ENCODE data around the gene CYBA. TPM values are rescaled to one million over a fixed set of nuclear protein-coding genes. Genes with fewer than 3 reads are reported as not detected.

The CYBA gene
- total and polyA plus RNA-seq, 7 experiments from 2014 or later = 240 to 537 (median 454) TPM

DNA sequence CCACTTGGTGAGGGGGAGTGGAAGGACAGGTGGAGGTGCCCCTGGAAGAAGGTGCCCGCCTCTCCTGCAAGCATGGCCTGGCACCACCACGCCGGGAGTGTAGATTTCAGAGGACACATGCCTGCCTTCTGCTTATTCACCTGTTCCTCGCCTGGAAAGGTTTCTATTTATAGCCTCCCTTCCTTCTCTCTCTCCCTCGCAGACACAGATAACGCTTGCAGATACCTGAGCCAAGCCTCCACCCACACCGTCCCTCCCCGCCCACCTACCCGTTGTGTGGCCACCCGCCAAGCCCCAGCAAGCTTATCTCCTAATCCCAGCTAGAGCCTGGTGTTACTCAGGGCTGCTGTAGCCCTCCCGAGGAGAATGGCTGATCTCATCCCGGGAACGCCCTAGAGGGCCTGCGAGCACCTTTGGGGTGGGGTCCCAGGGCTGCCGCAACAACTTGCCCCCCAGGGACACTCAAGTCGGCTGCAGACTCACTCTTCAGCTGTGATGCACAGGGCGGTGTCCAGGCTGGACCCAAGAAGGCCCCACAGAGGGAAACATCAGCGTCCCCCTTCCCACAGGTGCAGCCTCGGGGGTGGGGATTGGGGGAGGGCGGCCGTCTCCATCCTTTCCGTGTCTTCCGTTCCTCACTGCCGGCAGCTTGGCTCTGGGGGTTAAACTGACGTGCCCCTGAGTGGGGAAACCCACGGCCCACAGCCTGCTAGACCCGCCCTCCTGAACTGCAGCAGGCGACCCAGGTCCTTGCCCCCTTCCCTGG is 37.3 kb upstream of the CYBA start:
- no peaks in the 10 kb centered on the region for H3K36me3 ChIP-seq (ENCODE audit: control insufficient read depth in 2 of 3, insufficient read depth in 3 of 3, low read length in 3 of 3)
- Mint-ChIP-seq H3K4me1 (peaks cover 16 to 76% (median 62%) of the 10 kb centered on the region in 7 donors), H3K36me3 (peaks cover 0 to 7% (median 0%) of the 10 kb centered on the region in 5 donors), H3K9me3 (peaks cover 0 to 6% (median 0%) of the 10 kb centered on the region in 11 donors), H3K4me3 (peak overlapping the region in 6 of 10 donors; percentile 8 to 39 (median 18)), H3K27ac (peak overlapping the region in 3 of 9 donors; percentile 10 to 90 (median 77)), H3K27me3 (no peaks in the 10 kb centered on the region)
- ATAC-seq (no peak), DNase-seq (no peak)
- H3K27me3 ChIP-seq (ENCODE audit: control insufficient read depth in 2 of 2, insufficient read depth in 2 of 2, low read length in 2 of 2) = no peaks in the 10 kb centered on the region
- intact Hi-C loops (cut with micrococcal nuclease) = loop anchor here (5.0 to 10.0 kb wide), 2 partner anchors 114 to 233 kb away; partner anchors contain the start of genes CDT1 (in 1 of the 2) and ZFPM1 (in 1 of the 2)
- ChIA-PET POLR2A (interaction anchor here (0.5 to 10.2 kb wide), 3 partner anchors 13 to 51 kb away, joined by 3 to 134 read pairs (median 8); partner anchors contain the start of genes CTU2 and RNF166), CTCF (no interaction called here)
- no peaks in the 10 kb centered on the region for H3K9me3 ChIP-seq (ENCODE audit: control insufficient read depth in 2 of 3, low read length in 3 of 3)
- H3K4me1 ChIP-seq (ENCODE audit: control insufficient read depth in 2 of 2, insufficient read depth in 2 of 2, low read length in 2 of 2) = peaks cover 29 to 54% of the 10 kb centered on the region in 2 donors
- no peak overlapping the region for H3K27ac ChIP-seq (ENCODE audit: low read depth, low read length)
- no peak overlapping the region for H3K4me3 ChIP-seq (ENCODE audit: low read length)

DNA sequence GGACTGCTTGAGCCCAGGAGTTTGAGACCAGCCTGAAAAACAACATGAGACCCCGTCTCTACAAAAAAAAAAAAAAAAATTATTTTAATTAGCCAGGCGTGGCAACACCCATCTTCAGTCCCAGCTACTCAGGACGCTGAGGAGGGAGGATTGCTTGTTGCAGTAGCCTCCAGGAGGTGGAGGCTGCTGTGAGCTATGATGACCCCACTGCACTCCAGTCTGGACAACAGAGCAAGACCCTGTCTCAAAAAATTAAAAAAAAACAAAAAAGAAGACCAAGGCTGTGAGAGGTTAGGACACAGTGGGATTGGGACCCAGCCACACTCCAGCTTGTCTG is 36.8 kb upstream of the CYBA start:
- H3K4me3 Mint-ChIP-seq = peak overlapping the region in 3 of 10 donors; percentile 33 to 87 (median 39)
- Histone ChIP-seq H3K9me3 (ENCODE audit: control insufficient read depth in 2 of 3, low read length in 3 of 3) (no peaks in the 10 kb centered on the region), H3K4me3 (ENCODE audit: low read length) (no peak overlapping the region), H3K36me3 (ENCODE audit: control insufficient read depth in 2 of 3, insufficient read depth in 3 of 3, low read length in 3 of 3) (no peaks in the 10 kb centered on the region), H3K4me1 (ENCODE audit: control insufficient read depth in 2 of 2, insufficient read depth in 2 of 2, low read length in 2 of 2) (peaks cover 24 to 49% of the 10 kb centered on the region in 2 donors), H3K27me3 (ENCODE audit: control insufficient read depth in 2 of 2, insufficient read depth in 2 of 2, low read length in 2 of 2) (no peaks in the 10 kb centered on the region), H3K27ac (ENCODE audit: low read depth, low read length) (no peak overlapping the region)
- ChIA-PET CTCF (interaction anchor here (3.7 kb wide), 1 partner anchor 13 kb away, joined by 17 read pairs; no protein-coding TSS in a partner anchor), POLR2A (interaction anchor here (1.0 to 10.2 kb wide), 3 partner anchors 13 to 35 kb away, joined by 4 to 134 read pairs (median 8); partner anchors contain the start of genes CTU2 and RNF166)
- intact Hi-C loops (cut with micrococcal nuclease) = loop anchor here (2.0 to 10.0 kb wide), 3 partner anchors 115 to 235 kb away; partner anchors contain the start of genes ZFPM1 (in 2 of the 2) and CDT1 (in 1 of the 2)
- H3K27me3 Mint-ChIP-seq = no peaks in the 10 kb centered on the region
- no peak for ATAC-seq
- peaks cover 13 to 76% (median 59%) of the 10 kb centered on the region in 7 donors for H3K4me1 Mint-ChIP-seq
- DNase-seq = no peak
- H3K36me3 Mint-ChIP-seq = peaks cover 0 to 7% (median 0%) of the 10 kb centered on the region in 5 donors
- peaks cover 0 to 6% (median 0%) of the 10 kb centered on the region in 11 donors for H3K9me3 Mint-ChIP-seq
- H3K27ac Mint-ChIP-seq = no peak overlapping the region

DNA sequence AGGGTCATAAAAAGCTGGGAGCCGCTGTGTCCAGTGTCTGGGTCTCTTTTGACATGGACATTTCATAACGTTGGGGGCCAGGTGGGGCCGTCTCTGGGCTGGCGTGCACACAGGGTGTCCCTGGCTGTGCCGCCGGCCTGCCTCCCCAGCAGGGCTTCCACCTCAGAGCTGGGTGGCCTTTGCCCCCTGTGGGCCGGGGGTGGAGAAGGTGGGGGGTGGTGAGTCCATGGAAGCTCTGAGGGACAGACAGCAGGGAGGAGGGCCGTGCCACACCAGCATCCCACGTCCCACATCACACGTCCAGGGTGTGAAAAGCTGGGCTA is 36.4 kb upstream of the CYBA start:
- DNase-seq (no peak), ATAC-seq (no peak)
- H3K36me3 ChIP-seq (ENCODE audit: control insufficient read depth in 2 of 3, insufficient read depth in 3 of 3, low read length in 3 of 3) = no peaks in the 10 kb centered on the region
- H3K27me3 ChIP-seq (ENCODE audit: control insufficient read depth in 2 of 2, insufficient read depth in 2 of 2, low read length in 2 of 2) = no peaks in the 10 kb centered on the region
- Mint-ChIP-seq H3K27me3 (no peaks in the 10 kb centered on the region), H3K4me1 (peaks cover 17 to 76% (median 58%) of the 10 kb centered on the region in 7 donors), H3K36me3 (peaks cover 0 to 9% (median 0%) of the 10 kb centered on the region in 5 donors), H3K27ac (no peak overlapping the region), H3K4me3 (peak overlapping the region in 8 of 10 donors; percentile 25 to 87 (median 74)), H3K9me3 (peaks cover 0 to 6% (median 0%) of the 10 kb centered on the region in 11 donors)
- intact Hi-C loops (cut with micrococcal nuclease) = loop anchor here (2.0 to 10.0 kb wide), 3 partner anchors 115 to 234 kb away; partner anchors contain the start of genes ZFPM1 (in 2 of the 2) and CDT1 (in 1 of the 2)
- ChIA-PET CTCF (interaction anchor here (3.7 kb wide), 1 partner anchor 14 kb away, joined by 17 read pairs; no protein-coding TSS in a partner anchor), POLR2A (interaction anchor here (1.0 to 10.2 kb wide), 4 partner anchors 9 to 34 kb away, joined by 4 to 134 read pairs (median 6); partner anchors contain the start of genes CTU2 and RNF166)
- H3K27ac ChIP-seq (ENCODE audit: low read depth, low read length) = no peak overlapping the region
- H3K9me3 ChIP-seq (ENCODE audit: control insufficient read depth in 2 of 3, low read length in 3 of 3) = no peaks in the 10 kb centered on the region
- peaks cover 22 to 48% of the 10 kb centered on the region in 2 donors for H3K4me1 ChIP-seq (ENCODE audit: control insufficient read depth in 2 of 2, insufficient read depth in 2 of 2, low read length in 2 of 2)
- H3K4me3 ChIP-seq (ENCODE audit: low read length) = no peak overlapping the region

DNA sequence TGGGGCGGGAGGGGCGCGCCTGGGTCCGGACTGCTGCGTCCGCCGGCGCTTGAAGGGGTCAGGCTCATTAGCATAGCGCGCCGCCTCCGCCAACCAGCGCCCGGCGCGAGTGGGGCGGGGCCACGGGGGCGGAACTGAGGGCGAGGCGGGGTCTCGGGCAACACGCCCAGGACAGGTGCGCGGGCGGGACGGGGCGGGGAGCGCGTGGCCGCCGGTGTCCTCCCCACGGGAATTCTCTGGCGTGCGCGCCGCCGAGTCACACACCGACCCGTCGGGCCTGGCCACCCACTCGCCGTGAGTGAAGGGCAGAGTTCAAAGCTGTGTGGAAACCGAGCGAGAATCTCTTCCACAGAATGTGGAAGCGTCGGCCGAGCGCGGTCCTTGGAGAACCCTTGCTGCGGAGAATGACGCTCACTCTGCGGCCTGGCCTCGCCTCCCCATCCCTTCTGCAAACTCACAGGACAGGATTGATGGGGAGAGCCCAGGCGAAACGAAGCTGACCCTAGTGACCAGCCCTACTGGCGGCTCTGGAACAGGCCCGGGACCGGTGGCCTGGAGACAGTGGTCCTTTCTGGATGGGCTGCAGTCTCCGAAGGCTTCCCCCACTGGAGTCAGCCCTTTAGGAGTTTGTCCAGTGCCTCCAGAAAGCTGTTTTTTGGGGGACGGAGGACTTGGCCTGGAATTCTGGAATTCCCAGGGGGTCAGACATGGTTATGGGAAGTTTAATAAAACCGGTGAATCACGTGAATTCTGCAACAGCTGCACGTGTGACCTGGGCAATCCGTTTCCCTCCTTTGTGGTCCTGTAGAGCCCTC is 35.8 kb upstream of the CYBA start, which contains the start of gene SNAI3:
Gene SNAI3, minus strand, starts transcription at position 69 of the 815 bp plus-strand sequence. CDS start 101 bp downstream, outside the sequence.
- ChIA-PET CTCF (interaction anchor here (3.7 kb wide), 1 partner anchor 14 kb away, joined by 17 read pairs; no protein-coding TSS in a partner anchor), POLR2A (interaction anchor here (1.0 to 10.2 kb wide), 5 partner anchors 9 to 34 kb away, joined by 4 to 134 read pairs (median 8); partner anchors contain the start of genes CTU2 and RNF166)
- DNase-seq (peak; percentile 69 to 96 (median 80)), ATAC-seq (peak; percentile 91)
- Mint-ChIP-seq H3K4me1 (peaks cover 23 to 76% (median 59%) of the 10 kb centered on the region in 7 donors), H3K4me3 (peak within 1 kb of the TSS; percentile 72 to 87 (median 81)), H3K9me3 (peaks cover 0 to 6% (median 0%) of the 10 kb centered on the region in 11 donors), H3K27ac (peak within 1 kb of the TSS in 8 of 9 donors; percentile 6 to 81 (median 63)), H3K36me3 (peaks cover 0 to 9% (median 0%) of the 10 kb centered on the region in 5 donors), H3K27me3 (no peaks in the 10 kb centered on the region)
- H3K4me3 ChIP-seq (ENCODE audit: low read length) = peak within 1 kb of the TSS; percentile 85
- intact Hi-C loops (cut with micrococcal nuclease) = loop anchor here (1.0 to 10.0 kb wide), 6 partner anchors 15 to 234 kb away; partner anchors contain the start of genes CYBA (in 2 of the 2), MVD (in 2 of the 2), ZFPM1 (in 2 of the 2) and CDT1 (in 1 of the 2)
- H3K36me3 ChIP-seq (ENCODE audit: control insufficient read depth in 2 of 3, insufficient read depth in 3 of 3, low read length in 3 of 3) = no peaks in the 10 kb centered on the region
- peaks cover 21 to 48% of the 10 kb centered on the region in 2 donors for H3K4me1 ChIP-seq (ENCODE audit: control insufficient read depth in 2 of 2, insufficient read depth in 2 of 2, low read length in 2 of 2)
- peak within 1 kb of the TSS; percentile 77 for H3K27ac ChIP-seq (ENCODE audit: low read depth, low read length)
- no peaks in the 10 kb centered on the region for H3K27me3 ChIP-seq (ENCODE audit: control insufficient read depth in 2 of 2, insufficient read depth in 2 of 2, low read length in 2 of 2)
- no peaks in the 10 kb centered on the region for H3K9me3 ChIP-seq (ENCODE audit: control insufficient read depth in 2 of 3, low read length in 3 of 3)

DNA sequence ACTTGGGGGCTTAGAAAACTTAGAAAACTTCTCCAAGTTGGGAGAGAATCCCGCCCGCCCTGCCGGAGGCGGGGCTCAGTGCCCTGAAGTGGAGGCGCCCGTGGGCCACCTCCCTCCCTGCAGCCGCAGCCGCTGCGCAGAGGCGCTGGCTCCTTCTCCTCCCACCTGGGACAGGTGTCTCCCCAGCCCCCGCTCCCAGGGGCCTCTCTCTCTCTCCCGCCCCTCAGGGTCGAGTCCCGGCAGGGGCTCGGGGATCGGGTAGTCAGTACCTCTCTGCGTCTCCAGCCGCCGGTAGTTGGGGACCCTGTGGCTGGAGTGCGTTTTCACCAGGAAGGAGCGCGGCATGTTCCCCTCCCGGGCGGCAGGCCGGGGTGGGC is 35.2 kb upstream of the CYBA start:
- peaks cover 21 to 48% of the 10 kb centered on the region in 2 donors for H3K4me1 ChIP-seq (ENCODE audit: control insufficient read depth in 2 of 2, insufficient read depth in 2 of 2, low read length in 2 of 2)
- ChIA-PET POLR2A (interaction anchor here (1.3 to 10.2 kb wide), 4 partner anchors 10 to 19 kb away, joined by 4 to 134 read pairs (median 10); partner anchors contain the start of genes CTU2 and RNF166), CTCF (interaction anchor here (3.7 kb wide), 1 partner anchor 15 kb away, joined by 17 read pairs; no protein-coding TSS in a partner anchor)
- H3K27ac ChIP-seq (ENCODE audit: low read depth, low read length) = peak overlapping the region; percentile 77
- H3K27me3 Mint-ChIP-seq = no peaks in the 10 kb centered on the region
- DNase-seq = peak in 3 of 9 donors; percentile 47 to 60 (median 53)
- intact Hi-C loops (cut with micrococcal nuclease) = loop anchor here (1.0 to 10.0 kb wide), 6 partner anchors 15 to 233 kb away; partner anchors contain the start of genes CYBA (in 2 of the 2), MVD (in 2 of the 2), ZFPM1 (in 2 of the 2) and CDT1 (in 1 of the 2)
- H3K4me3 ChIP-seq (ENCODE audit: low read length) = peak overlapping the region; percentile 85
- H3K4me3 Mint-ChIP-seq = peak overlapping the region; percentile 72 to 87 (median 81)
- peak overlapping the region in 5 of 9 donors; percentile 45 to 81 (median 67) for H3K27ac Mint-ChIP-seq
- peak; percentile 48 for ATAC-seq
- peaks cover 0 to under 1% (median 0%) of the 10 kb centered on the region in 3 experiments for H3K36me3 ChIP-seq (ENCODE audit: control insufficient read depth in 2 of 3, insufficient read depth in 3 of 3, low read length in 3 of 3)
- H3K36me3 Mint-ChIP-seq = peaks cover 0 to 10% (median 0%) of the 10 kb centered on the region in 5 donors
- peaks cover 27 to 74% (median 57%) of the 10 kb centered on the region in 7 donors for H3K4me1 Mint-ChIP-seq
- H3K9me3 Mint-ChIP-seq = peaks cover 0 to 6% (median 0%) of the 10 kb centered on the region in 11 donors
- H3K9me3 ChIP-seq (ENCODE audit: control insufficient read depth in 2 of 3, low read length in 3 of 3) = no peaks in the 10 kb centered on the region
- no peaks in the 10 kb centered on the region for H3K27me3 ChIP-seq (ENCODE audit: control insufficient read depth in 2 of 2, insufficient read depth in 2 of 2, low read length in 2 of 2)

All from naive thymus-derived CD4-positive, alpha-beta T cell (primary cell).